ENCODE results near the gene ADM2. TPM values are rescaled to one million over a fixed set of nuclear protein-coding genes. Genes with fewer than 3 reads are reported as not detected.
A peak's percentile ranks its signal among the peaks of the same experiment; 100 is the strongest.

ADM2 gene
- total RNA-seq, 1 experiment from 2014 or later, result 10.9 TPM

GRCh38 chr22:50468626-50469025 is 12.7 kb upstream of the ADM2 start:
- TF ChIP-seq, protein P1, sequence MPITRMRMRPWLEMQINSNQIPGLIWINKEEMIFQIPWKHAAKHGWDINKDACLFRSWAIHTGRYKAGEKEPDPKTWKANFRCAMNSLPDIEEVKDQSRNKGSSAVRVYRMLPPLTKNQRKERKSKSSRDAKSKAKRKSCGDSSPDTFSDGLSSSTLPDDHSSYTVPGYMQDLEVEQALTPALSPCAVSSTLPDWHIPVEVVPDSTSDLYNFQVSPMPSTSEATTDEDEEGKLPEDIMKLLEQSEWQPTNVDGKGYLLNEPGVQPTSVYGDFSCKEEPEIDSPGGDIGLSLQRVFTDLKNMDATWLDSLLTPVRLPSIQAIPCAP (CRISPR knock-in tag; IDR thresholded peaks at IDR 0.05), result no peak
- TF ChIP-seq JAZF1 (CRISPR knock-in tag; IDR thresholded peaks at IDR 0.05) (no peak), E2F5 (CRISPR knock-in tag; IDR thresholded peaks at IDR 0.05) (no peak), SOX15 (CRISPR knock-in tag; IDR thresholded peaks at IDR 0.05) (no peak), ETV6 (CRISPR knock-in tag; IDR thresholded peaks at IDR 0.05) (no peak), SMAD3 (CRISPR knock-in tag; IDR thresholded peaks at IDR 0.05; ENCODE audit: borderline replicate concordance) (no peak), ZNF317 (CRISPR knock-in tag; IDR thresholded peaks at IDR 0.05; ENCODE audit: borderline replicate concordance, low read depth) (no peak), HMGXB4 (CRISPR knock-in tag; IDR thresholded peaks at IDR 0.05) (no peak), ZNF219 (CRISPR knock-in tag; IDR thresholded peaks at IDR 0.05; ENCODE audit: borderline replicate concordance) (no peak)
- TF ChIP-seq, protein P2, sequence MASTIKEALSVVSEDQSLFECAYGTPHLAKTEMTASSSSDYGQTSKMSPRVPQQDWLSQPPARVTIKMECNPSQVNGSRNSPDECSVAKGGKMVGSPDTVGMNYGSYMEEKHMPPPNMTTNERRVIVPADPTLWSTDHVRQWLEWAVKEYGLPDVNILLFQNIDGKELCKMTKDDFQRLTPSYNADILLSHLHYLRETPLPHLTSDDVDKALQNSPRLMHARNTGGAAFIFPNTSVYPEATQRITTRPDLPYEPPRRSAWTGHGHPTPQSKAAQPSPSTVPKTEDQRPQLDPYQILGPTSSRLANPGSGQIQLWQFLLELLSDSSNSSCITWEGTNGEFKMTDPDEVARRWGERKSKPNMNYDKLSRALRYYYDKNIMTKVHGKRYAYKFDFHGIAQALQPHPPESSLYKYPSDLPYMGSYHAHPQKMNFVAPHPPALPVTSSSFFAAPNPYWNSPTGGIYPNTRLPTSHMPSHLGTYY (CRISPR knock-in tag; IDR thresholded peaks at IDR 0.05), result no peak
- peaks cover 16% of the 10 kb centered on the region for H3K36me3 Mint-ChIP-seq
- H3K27me3 Mint-ChIP-seq (ENCODE audit: low read depth), result no peaks in the 10 kb centered on the region
- H3K9me3 Mint-ChIP-seq, result no peaks in the 10 kb centered on the region
- no peak overlapping the region for H3K4me3 Mint-ChIP-seq
- no peak for DNase-seq (ENCODE audit: low spot score)
- H3K27ac Mint-ChIP-seq, result no peak overlapping the region
- ChIA-PET POLR2A (no interaction called here), CTCF (interaction anchor here (0.9 to 2.1 kb wide), 3 partner anchors 16 to 69 kb away, joined by 3 to 12 read pairs (median 4); no protein-coding TSS in a partner anchor)
- no peak for ATAC-seq
- peaks cover 18% of the 10 kb centered on the region for H3K4me1 Mint-ChIP-seq

DNA sequence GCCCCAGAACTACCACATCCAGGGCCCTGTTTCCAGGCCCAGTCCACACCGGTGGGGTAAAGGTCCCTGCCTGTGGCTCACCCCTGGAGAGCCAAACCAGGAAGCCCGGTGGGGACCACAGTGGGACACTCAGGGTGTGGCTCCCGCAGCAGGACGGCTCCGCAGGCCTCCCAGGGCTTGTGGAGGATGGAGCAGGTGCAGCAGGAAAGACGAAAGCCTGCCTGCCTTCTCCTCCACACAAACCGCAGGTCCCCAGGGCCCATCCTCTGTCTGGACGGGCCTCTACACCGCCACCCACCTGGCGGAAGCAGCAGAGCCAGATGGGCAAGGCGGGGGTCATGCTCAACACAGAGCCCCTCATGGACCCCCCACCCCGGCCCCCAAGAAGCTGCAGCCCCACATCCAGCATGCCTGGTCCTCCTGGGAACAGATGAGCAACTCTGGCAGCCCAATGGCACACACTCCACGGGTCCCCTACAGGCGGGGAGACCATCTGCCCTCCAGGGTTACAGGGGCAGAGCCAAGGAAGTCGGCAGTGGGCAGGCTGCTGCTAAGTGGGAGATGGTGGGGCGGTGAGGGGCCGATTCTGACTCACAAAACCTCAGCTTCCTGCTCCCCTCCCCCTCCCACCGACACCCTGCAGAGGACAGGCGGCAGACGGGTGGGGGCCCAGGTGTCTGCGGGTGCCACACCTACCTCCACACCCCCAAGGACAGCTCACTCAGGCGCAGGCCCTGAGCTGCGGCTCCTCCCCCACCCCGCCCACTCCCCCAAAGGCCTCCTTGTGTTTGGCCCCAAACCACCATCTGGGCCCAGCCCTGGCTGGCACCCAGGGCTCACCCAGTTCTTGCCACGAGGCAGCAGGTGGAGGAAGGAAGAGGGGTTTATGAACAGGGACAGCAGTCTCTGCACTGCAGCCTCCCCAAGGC is 11.7 kb upstream of the ADM2 start:
- Mint-ChIP-seq H3K27me3 (ENCODE audit: low read depth) (no peaks in the 10 kb centered on the region), H3K27ac (no peak overlapping the region), H3K9me3 (no peaks in the 10 kb centered on the region), H3K4me3 (no peak overlapping the region), H3K36me3 (peaks cover 9% of the 10 kb centered on the region), H3K4me1 (peaks cover 24% of the 10 kb centered on the region)
- DNase-seq (ENCODE audit: low spot score), result peak; percentile 51
- ChIA-PET POLR2A (interaction anchor here (0.6 kb wide), 1 partner anchor 571 kb away, joined by 3 read pairs; no protein-coding TSS in a partner anchor), CTCF (interaction anchor here (1.0 to 2.1 kb wide), 6 partner anchors 15 to 93 kb away, joined by 3 to 12 read pairs (median 5); partner anchors contain the start of genes SCO2 and SYCE3)
- ATAC-seq, result peak; percentile 62
- TF ChIP-seq, protein P3, sequence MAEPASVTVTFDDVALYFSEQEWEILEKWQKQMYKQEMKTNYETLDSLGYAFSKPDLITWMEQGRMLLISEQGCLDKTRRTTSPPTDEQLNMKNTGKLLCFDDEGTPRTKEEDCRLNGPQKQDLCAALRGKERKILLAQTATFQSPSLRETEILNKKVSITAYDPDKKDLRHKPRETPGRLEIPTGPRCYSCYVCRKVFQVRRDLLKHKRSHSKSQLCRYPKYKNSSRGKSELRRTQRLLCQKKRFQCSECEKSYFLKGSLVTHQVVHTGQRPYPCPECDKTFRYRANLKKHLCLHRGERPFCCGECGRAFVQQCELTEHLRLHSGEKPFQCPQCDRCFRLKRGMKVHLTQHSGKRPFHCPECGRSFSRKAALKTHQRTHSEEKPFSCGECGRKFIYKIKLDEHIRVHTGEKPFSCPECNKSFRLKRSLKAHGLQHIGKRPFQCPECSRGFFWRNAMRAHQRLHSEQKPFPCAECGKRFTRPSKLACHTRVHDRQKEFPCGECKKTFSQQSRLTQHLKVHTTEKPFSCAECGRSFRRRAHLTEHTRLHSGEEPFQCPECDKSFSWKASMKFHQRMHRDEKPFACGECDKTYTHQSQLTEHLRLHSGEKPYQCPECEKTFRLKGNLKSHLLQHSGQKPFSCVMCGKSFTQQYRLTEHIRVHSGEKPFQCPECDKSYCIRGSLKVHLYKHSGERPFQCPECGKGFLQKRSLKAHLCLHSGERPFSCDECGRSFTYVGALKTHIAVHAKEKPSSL (CRISPR knock-in tag; conservative IDR thresholded peaks at IDR 0.05), result no peak
- TF ChIP-seq NR1H2 (CRISPR knock-in tag; IDR thresholded peaks at IDR 0.05), result no peak
- no peak for TF ChIP-seq FOXP1 (CRISPR knock-in tag; IDR thresholded peaks at IDR 0.05; ENCODE audit: borderline replicate concordance)
- TF ChIP-seq AR (CRISPR knock-in tag; IDR thresholded peaks at IDR 0.05), result no peak
- TF ChIP-seq ATF3 (CRISPR knock-in tag; conservative IDR thresholded peaks at IDR 0.05), result no peak
- no peak for TF ChIP-seq RELA (CRISPR knock-in tag; IDR thresholded peaks at IDR 0.05; ENCODE audit: borderline replicate concordance)
- TF ChIP-seq EMX1 (CRISPR knock-in tag; IDR thresholded peaks at IDR 0.05), result no peak
- TF ChIP-seq ZBTB43 (CRISPR knock-in tag; IDR thresholded peaks at IDR 0.05), result no peak
- no peak for TF ChIP-seq NFYB (CRISPR knock-in tag; conservative IDR thresholded peaks at IDR 0.05; ENCODE audit: low read depth)
- no peak for TF ChIP-seq TP53 (CRISPR knock-in tag; IDR thresholded peaks at IDR 0.05)
- TF ChIP-seq NR3C1 (CRISPR knock-in tag; conservative IDR thresholded peaks at IDR 0.05; ENCODE audit: low read depth), result no peak
